GM23338 (cell line): Measurements from ENCODE around the gene CNIH3.

ENCODE experiments used
- CREB1 ChIP-seq: fragments of 250-450 bp; sonication (Bioruptor Pico); IDR thresholded peaks from 2 replicates; pipeline ENCODE4 v1.5.0; 2020; ENCODE audit warnings: low read depth, mild to moderate bottlenecking, moderate library complexity
- CTCF ChIP-seq, 2 experiments: fragments of 200-600 bp in 1 of 2; sonication (generic) in 1 of 2; conservative IDR thresholded peaks; 2 replicates each; pipeline versions ENCODE4 v1.5.1 to v1.6.1; 2016 to 2017; ENCODE audit warnings: antibody characterized with exemption in 2 of 2, low read depth in 2 of 2, mild to moderate bottlenecking in 2 of 2, moderate library complexity in 1 of 2
- EZH2 ChIP-seq: fragments of 200-600 bp; sonication (generic); IDR thresholded peaks from one replicate; pipeline ENCODE4 v1.8.0; 2017; ENCODE audit warnings: antibody characterized with exemption, mild to moderate bottlenecking, low read depth; ENCODE audit not compliant: unreplicated experiment
- EZH2phosphoT487 ChIP-seq: fragments of 200-600 bp; sonication (generic); IDR thresholded peaks from one replicate; pipeline ENCODE4 v1.8.1; 2018; ENCODE audit warnings: antibody characterized with exemption; ENCODE audit not compliant: unreplicated experiment
- JUNB ChIP-seq: IDR thresholded peaks from one replicate; pipeline ENCODE4 v1.6.1; 2016; ENCODE audit warnings: antibody characterized with exemption; ENCODE audit not compliant: unreplicated experiment
- NANOG ChIP-seq: IDR thresholded peaks from 2 replicates; pipeline ENCODE4 v1.6.1; 2016; ENCODE audit warnings: antibody characterized with exemption, borderline replicate concordance
- POLR2AphosphoS5 ChIP-seq: IDR thresholded peaks from 2 replicates; pipeline ENCODE4 v1.6.1; 2016; ENCODE audit warnings: antibody characterized with exemption, low read depth
- REST ChIP-seq: IDR thresholded peaks from one replicate; pipeline ENCODE4 v1.6.1; 2018; ENCODE audit warnings: antibody characterized with exemption; ENCODE audit not compliant: unreplicated experiment
- STAT1 ChIP-seq: IDR thresholded peaks from one replicate; pipeline ENCODE4 v1.6.1; 2016; ENCODE audit warnings: antibody characterized with exemption; ENCODE audit not compliant: unreplicated experiment
- TF ChIP-seq, protein P1 (sequence below): IDR thresholded peaks from 2 replicates; pipeline ENCODE4 v1.6.1; 2016; ENCODE audit warnings: antibody characterized with exemption

DNA sequence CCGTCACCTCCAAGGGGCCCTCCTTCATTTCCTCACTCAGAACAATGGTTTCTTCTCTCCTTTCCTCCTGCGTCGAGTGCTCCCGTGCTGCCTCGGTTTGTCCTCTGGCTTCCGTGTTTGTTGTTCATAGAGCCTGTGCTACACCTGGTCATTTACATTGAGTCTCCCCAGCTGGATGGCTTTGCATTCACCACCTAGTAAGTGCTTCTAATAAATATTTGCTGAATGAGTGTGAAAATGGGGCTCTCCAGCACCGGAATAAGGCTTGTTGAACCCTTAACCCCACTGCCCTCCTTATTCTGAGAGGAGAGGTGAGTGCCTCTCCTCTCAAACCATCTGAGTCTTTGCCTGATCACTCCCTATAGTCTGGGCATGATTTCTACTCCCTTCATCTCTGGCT is 104.9 kb downstream of the CNIH3 start:
- TF ChIP-seq CTCF (conservative IDR thresholded peaks at IDR 0.05; ENCODE audit: low read depth in 2 of 2) (no peak), STAT1 (no peak), CREB1 (CRISPR knock-in tag) (no peak), EZH2 (no peak), REST (no peak), POLR2AphosphoS5 (no peak), EZH2phosphoT487 (no peak), JUNB (no peak), NANOG (no peak)
- TF ChIP-seq, protein P1, sequence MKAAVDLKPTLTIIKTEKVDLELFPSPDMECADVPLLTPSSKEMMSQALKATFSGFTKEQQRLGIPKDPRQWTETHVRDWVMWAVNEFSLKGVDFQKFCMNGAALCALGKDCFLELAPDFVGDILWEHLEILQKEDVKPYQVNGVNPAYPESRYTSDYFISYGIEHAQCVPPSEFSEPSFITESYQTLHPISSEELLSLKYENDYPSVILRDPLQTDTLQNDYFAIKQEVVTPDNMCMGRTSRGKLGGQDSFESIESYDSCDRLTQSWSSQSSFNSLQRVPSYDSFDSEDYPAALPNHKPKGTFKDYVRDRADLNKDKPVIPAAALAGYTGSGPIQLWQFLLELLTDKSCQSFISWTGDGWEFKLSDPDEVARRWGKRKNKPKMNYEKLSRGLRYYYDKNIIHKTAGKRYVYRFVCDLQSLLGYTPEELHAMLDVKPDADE = no peak
